ENCODE data around the gene GPR63. TPM values are rescaled to one million over a fixed set of nuclear protein-coding genes. Genes with fewer than 3 reads are reported as not detected.

Gene GPR63
- polyA plus RNA-seq, 3 donors, result 0.03 to 0.07 TPM; not detected in 1

GRCh38 chr6:96878143-96878542 is 40.9 kb upstream of the GPR63 start:
- peaks cover 0 to 2% (median 0%) of the 10 kb centered on the region in 7 donors for H3K9me3 Mint-ChIP-seq
- Histone ChIP-seq H3K9me3 (replicated peaks in 1 of 2; ENCODE audit: control insufficient read depth in 1 of 2, insufficient read depth in 1 of 2, low read length in 2 of 2) (no peaks in the 10 kb centered on the region), H3K4me2 (replicated peaks; ENCODE audit: extremely low read depth, low read length, poor library complexity, severe bottlenecking) (no peak overlapping the region), H3K27me3 (ENCODE audit: control insufficient read depth in 2 of 2, insufficient read depth in 2 of 2, low read length in 2 of 2) (no peaks in the 10 kb centered on the region), H3K4me3 (replicated peaks in 1 of 3; ENCODE audit: low read depth in 2 of 3, low read length in 3 of 3) (no peak overlapping the region), H4K20me1 (ENCODE audit: insufficient read depth, low read length) (no peaks in the 10 kb centered on the region), H3K36me3 (replicated peaks in 1 of 2; ENCODE audit: control insufficient read depth in 1 of 2, insufficient read depth in 2 of 2, low read length in 2 of 2) (no peaks in the 10 kb centered on the region), H2AFZ (ENCODE audit: insufficient read depth, low read depth, low read length, poor library complexity, severe bottlenecking) (no peak overlapping the region), H3K4me1 (ENCODE audit: control insufficient read depth in 1 of 2, insufficient read depth in 2 of 2, low read length in 2 of 2) (no peaks in the 10 kb centered on the region), H3K9ac (ENCODE audit: insufficient read depth, low read length, poor library complexity, severe bottlenecking) (no peak overlapping the region), H3K27ac (ENCODE audit: low read depth in 1 of 2, low read length in 2 of 2) (no peak overlapping the region), H3K79me2 (ENCODE audit: insufficient read depth, low read length) (no peaks in the 10 kb centered on the region)
- DNase-seq, result no peak
- H3K27ac Mint-ChIP-seq, result no peak overlapping the region
- intact Hi-C loops (cut with micrococcal nuclease), result no loop called here
- H3K4me1 Mint-ChIP-seq, result no peaks in the 10 kb centered on the region
- no peaks in the 10 kb centered on the region for H3K36me3 Mint-ChIP-seq
- peaks cover 2 to 7% (median 4%) of the 10 kb centered on the region in 3 donors for H3K27me3 Mint-ChIP-seq (ENCODE audit: low read depth in 3 of 3)
- TF ChIP-seq CTCF (IDR thresholded peaks at IDR 0.05), result no peak
- no peak overlapping the region for H3K4me3 Mint-ChIP-seq

GRCh38 chr6:96876886-96877545 is 39.7 kb upstream of the GPR63 start:
- Histone ChIP-seq H4K20me1 (ENCODE audit: insufficient read depth, low read length) (no peaks in the 10 kb centered on the region), H3K36me3 (replicated peaks in 1 of 2; ENCODE audit: control insufficient read depth in 1 of 2, insufficient read depth in 2 of 2, low read length in 2 of 2) (no peaks in the 10 kb centered on the region), H3K27me3 (ENCODE audit: control insufficient read depth in 2 of 2, insufficient read depth in 2 of 2, low read length in 2 of 2) (no peaks in the 10 kb centered on the region), H3K4me1 (ENCODE audit: control insufficient read depth in 1 of 2, insufficient read depth in 2 of 2, low read length in 2 of 2) (no peaks in the 10 kb centered on the region), H3K27ac (ENCODE audit: low read depth in 1 of 2, low read length in 2 of 2) (no peak overlapping the region), H3K9me3 (replicated peaks in 1 of 2; ENCODE audit: control insufficient read depth in 1 of 2, insufficient read depth in 1 of 2, low read length in 2 of 2) (no peaks in the 10 kb centered on the region), H3K4me3 (replicated peaks in 1 of 3; ENCODE audit: low read depth in 2 of 3, low read length in 3 of 3) (no peak overlapping the region), H3K4me2 (replicated peaks; ENCODE audit: extremely low read depth, low read length, poor library complexity, severe bottlenecking) (no peak overlapping the region), H3K79me2 (ENCODE audit: insufficient read depth, low read length) (no peaks in the 10 kb centered on the region), H2AFZ (ENCODE audit: insufficient read depth, low read depth, low read length, poor library complexity, severe bottlenecking) (no peak overlapping the region), H3K9ac (ENCODE audit: insufficient read depth, low read length, poor library complexity, severe bottlenecking) (no peak overlapping the region)
- Mint-ChIP-seq H3K9me3 (peaks cover 0 to 2% (median 0%) of the 10 kb centered on the region in 7 donors), H3K36me3 (no peaks in the 10 kb centered on the region), H3K4me3 (no peak overlapping the region), H3K27ac (no peak overlapping the region), H3K27me3 (ENCODE audit: low read depth in 3 of 3) (peaks cover 2 to 7% (median 4%) of the 10 kb centered on the region in 3 donors), H3K4me1 (no peaks in the 10 kb centered on the region)
- TF ChIP-seq CTCF (IDR thresholded peaks at IDR 0.05), result no peak
- DNase-seq, result no peak
- intact Hi-C loops (cut with micrococcal nuclease), result no loop called here
- 97% methylated on average over 3 of the region's 9 CpGs for WGBS (ENCODE audit: insufficient coverage)

Data from CD14-positive monocyte (primary cell).